OCI-LY3 (cell line): ENCODE data around the gene MYF5.

Experiments
- CTCF ChIP-seq: fragments of 200-600, 300-600 bp; sonication (generic); IDR thresholded peaks from 2 replicates; pipeline ENCODE4 v1.5.1; 2014; ENCODE audit warnings: antibody characterized with exemption, low read length, low read depth
- EZH2phosphoT487 ChIP-seq: fragments of 200-600 bp; shearing (Covaris generic); IDR thresholded peaks from 2 replicates; pipeline ENCODE4 v1.6.1; 2018; ENCODE audit warnings: antibody characterized with exemption, mixed run types, low read depth

DNA sequence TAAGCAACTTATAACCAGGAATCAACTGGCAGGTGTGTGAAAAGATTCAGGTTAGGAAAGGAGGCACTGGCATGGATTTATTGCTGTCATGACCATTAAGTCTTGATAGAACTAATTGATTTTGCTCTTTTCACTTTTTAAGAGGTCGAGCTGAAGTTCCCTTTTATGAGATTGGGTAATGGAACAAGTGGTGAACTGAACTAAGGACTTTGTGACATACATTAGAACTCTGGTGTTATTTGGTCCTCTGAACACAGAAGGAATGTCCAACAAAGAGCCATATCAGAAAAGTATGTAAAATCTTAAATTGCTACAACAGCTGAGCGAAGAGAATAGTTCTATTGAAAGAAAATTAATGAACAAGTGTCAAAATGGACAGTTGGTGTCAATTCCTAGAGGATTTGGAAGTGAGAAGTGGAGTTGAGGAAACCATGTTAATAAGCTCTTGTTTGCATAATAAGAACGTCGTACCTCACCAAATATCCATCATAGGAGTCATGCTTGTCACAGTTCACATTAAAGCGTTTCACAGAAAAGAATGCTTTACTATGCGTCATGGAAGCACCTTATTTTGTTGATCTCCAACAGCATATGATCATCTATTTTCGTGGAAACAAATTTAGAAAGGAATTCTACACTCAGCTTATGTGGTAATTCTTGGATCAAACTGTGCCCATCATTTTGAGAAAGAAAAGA, 17.7 kb upstream of the MYF5 start:
- no peak for TF ChIP-seq CTCF
- TF ChIP-seq EZH2phosphoT487: no peak
